ENCODE data around the gene LSM4. TPM values are rescaled to one million over a fixed set of nuclear protein-coding genes. Genes with fewer than 3 reads are reported as not detected.

Gene LSM4
- 76.8 and 98.9 TPM in 2 replicates for total RNA-seq

DNA sequence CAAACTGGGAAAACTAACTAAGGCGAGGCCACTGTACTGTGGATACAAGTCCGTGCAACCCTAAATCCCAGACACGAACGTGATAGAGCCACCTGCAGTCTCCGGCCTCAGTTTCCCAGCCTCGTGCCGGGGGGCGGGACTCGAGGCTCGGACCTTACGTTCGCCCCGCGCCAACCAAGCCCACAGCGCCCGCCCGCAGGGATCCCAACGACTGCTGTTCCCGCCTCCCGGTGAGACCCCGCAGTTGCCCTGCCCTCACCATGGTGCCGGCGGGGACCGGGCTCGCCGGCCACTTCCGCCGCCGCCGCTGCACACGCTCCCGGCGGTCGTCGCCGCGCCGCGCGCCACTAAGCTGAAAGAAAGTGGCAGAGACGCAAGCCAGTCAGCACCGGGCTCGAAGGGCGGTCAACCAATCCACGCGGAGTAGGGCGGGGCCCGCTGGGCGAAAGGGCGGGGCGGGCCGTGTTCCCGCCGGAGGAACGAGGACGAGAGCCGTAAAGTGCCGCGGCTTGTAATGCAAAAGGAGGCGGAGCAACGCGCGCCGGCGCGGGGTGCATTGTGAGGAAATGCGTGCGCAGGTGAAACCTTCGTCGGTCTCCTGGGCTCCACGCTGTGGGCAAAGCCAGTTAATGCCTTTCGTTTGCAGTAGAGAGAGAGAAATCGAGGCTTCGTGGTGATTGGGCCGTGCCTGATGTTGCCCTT lies at the start of gene LSM4:
LSM4 (minus strand) TSS at position 318 of the 702 bp plus-strand sequence; CDS start at position 262, 56 bp downstream.

DNA sequence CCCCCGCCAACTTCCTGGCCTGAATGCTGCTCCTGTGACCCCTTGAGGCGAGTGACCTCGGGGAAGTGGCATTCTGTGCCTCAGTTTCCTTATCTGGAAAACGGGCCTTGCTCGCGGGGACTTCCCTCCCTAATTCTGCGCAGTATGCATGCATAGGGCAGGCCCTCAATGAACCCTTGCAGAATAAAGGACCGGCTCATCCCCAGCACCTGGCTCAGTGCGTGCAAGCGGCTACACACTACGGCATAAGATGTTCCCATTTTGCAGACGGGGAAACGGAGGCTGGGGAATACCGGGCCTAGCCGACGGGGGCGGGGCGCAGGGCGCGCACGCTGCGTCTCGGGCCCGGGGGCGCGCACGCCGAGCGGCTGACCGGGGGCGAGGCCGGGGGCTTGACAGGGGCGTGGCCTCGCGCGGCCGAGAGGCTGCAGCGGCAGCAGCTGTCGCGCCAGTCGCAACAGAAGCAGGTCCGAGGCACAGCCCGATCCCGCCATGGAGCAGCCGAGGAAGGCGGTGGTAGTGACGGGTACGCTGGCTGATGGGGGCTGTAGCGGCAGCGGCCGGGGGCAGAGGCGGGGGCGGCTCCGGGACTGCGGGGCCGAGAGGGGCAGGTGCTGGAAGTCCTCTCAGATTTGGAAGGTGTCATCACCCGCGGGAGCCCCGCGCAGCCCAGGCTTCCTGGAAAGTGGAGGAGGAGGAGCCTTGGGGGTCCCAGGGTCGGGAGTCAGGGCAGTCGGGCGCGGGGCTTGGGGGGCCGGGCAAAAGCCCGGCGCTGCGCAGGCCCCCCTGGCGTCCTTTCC lies 17.5 kb upstream of the LSM4 start, which contains the start of gene PGPEP1:
PGPEP1 (plus strand) TSS at position 409 of the 800 bp plus-strand sequence; CDS start at position 493, 84 bp downstream.

DNA sequence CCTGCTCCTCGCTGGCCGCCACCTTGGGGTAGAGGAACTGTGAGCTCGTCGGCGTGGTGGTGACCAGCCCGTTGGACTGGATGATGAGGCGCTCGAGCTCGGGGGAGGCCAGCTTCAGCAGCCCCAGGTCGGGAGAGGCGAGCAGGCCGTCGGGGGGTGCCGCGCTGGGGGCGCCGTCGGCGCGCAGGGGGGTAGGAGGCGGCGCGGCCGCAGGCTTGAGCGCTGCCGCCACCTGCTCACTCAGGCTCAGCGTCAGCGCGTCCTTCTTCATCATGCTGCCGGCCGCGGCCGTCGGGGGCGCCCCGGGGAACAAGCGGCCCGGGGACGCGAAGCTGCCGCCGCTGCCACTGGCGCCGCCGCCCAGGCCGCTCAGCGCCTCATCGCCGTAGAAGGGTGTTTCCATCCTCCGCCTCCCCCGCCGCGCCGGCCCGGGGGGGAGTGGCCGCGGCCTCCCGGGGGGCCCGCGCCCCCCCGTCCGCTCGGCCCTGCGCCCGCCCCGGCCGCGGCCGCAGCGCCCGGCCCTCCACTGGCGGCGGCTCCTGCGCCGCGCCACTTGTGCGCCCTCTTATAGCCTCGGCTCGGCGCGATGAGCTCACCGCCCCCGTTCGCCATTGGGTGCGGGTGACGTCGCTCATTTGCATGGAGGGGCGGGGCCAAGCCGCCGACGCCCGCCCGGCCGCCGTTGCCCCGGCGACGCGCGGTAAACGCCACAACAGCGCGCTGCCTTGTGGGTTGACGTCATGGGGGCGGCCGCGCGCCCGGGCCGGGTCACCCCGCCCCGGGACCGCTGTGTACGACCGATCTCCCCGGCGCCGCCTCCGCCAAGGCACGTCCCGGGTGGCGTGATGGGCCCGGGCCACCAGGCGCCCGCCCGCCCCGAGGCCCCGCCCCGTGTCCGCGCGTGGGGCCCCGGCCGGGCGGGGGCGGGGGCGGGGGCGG lies 41.5 kb downstream of the LSM4 start, which contains the start of gene JUND:
JUND (minus strand) TSS at position 541 of the 939 bp plus-strand sequence; CDS start at position 403, 138 bp downstream.

DNA sequence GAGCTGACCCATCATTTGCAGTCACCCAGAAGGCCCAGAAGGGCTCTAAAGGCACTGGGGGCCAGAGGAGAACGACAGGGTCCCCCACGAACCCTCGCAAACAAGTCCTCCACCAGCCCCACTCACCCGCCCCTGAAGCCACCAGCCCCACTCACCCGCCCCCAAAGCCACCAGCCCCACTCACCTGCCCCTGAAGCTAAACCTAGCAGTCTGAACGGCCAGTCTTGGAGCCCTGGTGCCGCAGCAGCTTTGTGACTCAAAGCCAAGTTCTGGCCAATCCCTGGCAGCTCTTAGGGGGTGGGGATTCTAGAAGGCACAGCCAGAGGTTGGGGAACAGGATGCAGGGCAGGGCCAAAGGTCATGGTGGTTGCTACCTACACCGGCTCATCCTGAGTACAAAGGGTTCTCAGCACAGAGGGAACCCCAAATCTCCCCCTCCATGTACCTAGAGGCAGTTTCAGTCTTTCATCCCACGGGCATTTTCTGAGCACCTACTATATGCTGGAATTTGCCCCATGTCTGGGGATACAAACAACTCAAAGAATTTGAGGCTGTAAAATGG lies 48.6 kb downstream of the LSM4 start, which contains the start of gene IQCN:
IQCN (minus strand) TSS at position 234 of the 562 bp plus-strand sequence. CDS start 4,974 bp downstream, outside the sequence.

Other genes with a start within 250 kb of the LSM4 start
- gene IL12RB1, start 236.1 kb downstream of the LSM4 start, total RNA-seq, result not detected in 2 replicates
- 3.9 and 4.8 TPM in 2 replicates for gene MAST3, start 225.3 kb downstream of the LSM4 start, total RNA-seq
- 55.4 and 60.7 TPM in 2 replicates for gene PIK3R2, start 169.9 kb downstream of the LSM4 start, total RNA-seq
- gene IFI30, start 149.3 kb downstream of the LSM4 start, total RNA-seq, result 15.2 and 17.1 TPM in 2 replicates
- 19.3 and 28.0 TPM in 2 replicates for gene MPV17L2, start 129.9 kb downstream of the LSM4 start, total RNA-seq
- 0.44 and 1.9 TPM in 2 replicates for gene RAB3A, start 119.0 kb downstream of the LSM4 start, total RNA-seq
- gene PDE4C, start 96.6 kb downstream of the LSM4 start, total RNA-seq, result not detected in 2 replicates
- gene IQCN, start 48.6 kb downstream of the LSM4 start, total RNA-seq, result 0.15 and 0.25 TPM in 2 replicates
- 120 and 130 TPM in 2 replicates for gene JUND, start 41.5 kb downstream of the LSM4 start, total RNA-seq
- gene PGPEP1, start 17.5 kb upstream of the LSM4 start, total RNA-seq, result 6.6 and 14.5 TPM in 2 replicates
- 19.3 and 20.2 TPM in 2 replicates for gene GDF15, start 63.1 kb upstream of the LSM4 start, total RNA-seq
- gene LRRC25, start 74.5 kb upstream of the LSM4 start, total RNA-seq, result not detected in 2 replicates
- gene SSBP4, start 96.3 kb upstream of the LSM4 start, total RNA-seq, result 78.5 and 82.7 TPM in 2 replicates
- gene ISYNA1, start 115.1 kb upstream of the LSM4 start, total RNA-seq, result 16.5 and 19.8 TPM in 2 replicates
- 10.3 and 11.9 TPM in 2 replicates for gene ELL, start 199.0 kb upstream of the LSM4 start, total RNA-seq
- 286 and 301 TPM in 2 replicates for gene FKBP8, start 220.5 kb upstream of the LSM4 start, total RNA-seq
- 75.0 and 87.0 TPM in 2 replicates for gene KXD1, start 234.8 kb upstream of the LSM4 start, total RNA-seq
- 663 and 704 TPM in 2 replicates for gene UBA52, start 248.8 kb upstream of the LSM4 start, total RNA-seq